Brain microvascular endothelial cell (primary cell): Measurements from ENCODE around the gene TBC1D1.

ENCODE experiments used
- DNase-seq: peaks from one replicate; pipeline ENCODE4 v3.0.0-alpha.2; 2020
- H3K27ac ChIP-seq: fragments of 250-450 bp; sonication (Bioruptor Pico); 2 replicates; pipeline ENCODE4 v1.5.1; 2020; ENCODE audit warnings: mild to moderate bottlenecking, moderate library complexity
- H3K27me3 ChIP-seq: fragments of 250-450 bp; sonication (Bioruptor Pico); replicated peaks from 2 replicates; pipeline ENCODE4 v1.5.1; 2020; ENCODE audit warnings: mild to moderate bottlenecking
- H3K36me3 ChIP-seq: fragments of 250-450 bp; sonication (Bioruptor Pico); replicated peaks from 2 replicates; pipeline ENCODE4 v1.5.1; 2020; ENCODE audit warnings: mild to moderate bottlenecking
- H3K4me3 ChIP-seq: 2 replicates; pipeline ENCODE4 v1.5.1; 2011; ENCODE audit warnings: low read depth, mild to moderate bottlenecking, control low read depth, low read length, moderate library complexity
- CTCF ChIP-seq: IDR thresholded peaks from 2 replicates; pipeline ENCODE4 v1.5.1; 2011; ENCODE audit warnings: low read depth, mild to moderate bottlenecking, moderate library complexity, low read length, control low read depth, inconsistent platforms; ENCODE audit errors: missing control alignments
- in situ Hi-C: cut with HindIII; loops from 2 replicates; pipeline ENCODE4 v1.10.0; 2017; ENCODE audit warnings: low sequenced_read_pairs, low pct_ligation_motif_present

Gene TBC1D1

DNA sequence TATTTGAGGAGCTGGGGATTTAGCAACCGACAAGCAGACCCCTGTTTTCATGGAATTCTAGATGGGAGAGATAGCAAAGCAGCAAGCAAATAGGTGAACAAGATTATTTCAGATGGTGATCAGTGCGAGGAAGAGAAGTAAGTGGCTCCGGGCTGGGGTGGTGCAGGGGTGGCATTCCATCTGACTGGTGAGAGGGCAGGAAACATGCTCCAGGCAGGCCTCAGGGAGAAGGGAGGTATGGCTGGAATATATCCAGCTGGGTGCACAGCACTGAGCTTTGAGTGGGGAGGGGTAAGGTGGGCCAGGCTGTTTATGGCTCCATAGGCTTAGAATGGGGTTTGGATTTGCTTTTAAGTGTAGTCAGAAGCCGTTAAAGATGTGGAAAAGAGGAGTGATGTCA, 90.5 kb downstream of the TBC1D1 start:
- H3K27ac ChIP-seq = no peak overlapping the region
- TF ChIP-seq CTCF = no peak
- no peak for DNase-seq

GRCh38 chr4:37981844-37982720, 91.2 kb downstream of the TBC1D1 start:
- TF ChIP-seq CTCF = no peak
- H3K27ac ChIP-seq = no peak overlapping the region

More for the DNA sequence above, 90.5 kb downstream of the TBC1D1 start:
- in situ Hi-C loops = no loop called here
- H3K27me3 ChIP-seq = no peaks in the 10 kb centered on the region
- H3K4me3 ChIP-seq = no peak overlapping the region
- no peaks in the 10 kb centered on the region for H3K36me3 ChIP-seq

GRCh38 chr4:37982736-37983135, 91.9 kb downstream of the TBC1D1 start:
- no peak for DNase-seq
- in situ Hi-C loops = no loop called here
- H3K27me3 ChIP-seq = no peaks in the 10 kb centered on the region
- no peak for TF ChIP-seq CTCF
- no peaks in the 10 kb centered on the region for H3K36me3 ChIP-seq
- no peak overlapping the region for H3K4me3 ChIP-seq
- H3K27ac ChIP-seq = no peak overlapping the region

More at GRCh38 chr4:37981844-37982720, 91.2 kb downstream of the TBC1D1 start:
- Histone ChIP-seq H3K27me3 (no peaks in the 10 kb centered on the region), H3K4me3 (no peak overlapping the region), H3K36me3 (no peaks in the 10 kb centered on the region)
- in situ Hi-C loops = no loop called here
- peak; percentile 27 for DNase-seq

GRCh38 chr4:37983951-37984350, 93.1 kb downstream of the TBC1D1 start:
- Histone ChIP-seq H3K27me3 (no peaks in the 10 kb centered on the region), H3K36me3 (no peaks in the 10 kb centered on the region), H3K27ac (no peak overlapping the region), H3K4me3 (no peak overlapping the region)
- DNase-seq = no peak
- in situ Hi-C loops = no loop called here
- TF ChIP-seq CTCF = no peak

- H3K27ac ChIP-seq = no peak overlapping the region
- no peak for DNase-seq
- H3K27me3 ChIP-seq = no peaks in the 10 kb centered on the region
- H3K36me3 ChIP-seq = no peaks in the 10 kb centered on the region
- in situ Hi-C loops = no loop called here
- no peak overlapping the region for H3K4me3 ChIP-seq
- no peak for TF ChIP-seq CTCF
These were observed 94.9 kb downstream of the TBC1D1 start for GRCh38 chr4:37985730-37986275.
